H1 (cell line): ENCODE data around the gene PRDM10. TPM values are rescaled to one million over a fixed set of nuclear protein-coding genes. Genes with fewer than 3 reads are reported as not detected.

Source experiments
- CHD7 ChIP-seq: fragments of 300-600 bp; sonication (generic); IDR thresholded peaks from 2 replicates; pipeline ENCODE4 v1.7.1; 2012; ENCODE audit warnings: low read length, moderate library complexity, mild to moderate bottlenecking, inconsistent platforms; ENCODE audit not compliant: insufficient replicate concordance
- CREB1 ChIP-seq: IDR thresholded peaks from 2 replicates; pipeline ENCODE4 v1.6.1; 2012; ENCODE audit warnings: inconsistent platforms
- EP300 ChIP-seq, 2 experiments: IDR thresholded peaks; 1 replicate in 1 of 2; 2 replicates in 1 of 2; pipeline ENCODE4 v1.6.1; 2011 to 2012; ENCODE audit warnings: low read depth in 2 of 2, low read length in 2 of 2, mild to moderate bottlenecking in 2 of 2, borderline replicate concordance in 1 of 2, inconsistent platforms in 1 of 2, moderate library complexity in 1 of 2
- JUND ChIP-seq: IDR thresholded peaks from 2 replicates; pipeline ENCODE4 v1.6.1; 2011; ENCODE audit warnings: mild to moderate bottlenecking, improper control_type of control experiment, low read length
- MAX ChIP-seq: IDR thresholded peaks from 2 replicates; pipeline ENCODE4 v1.6.1; 2012; ENCODE audit warnings: inconsistent platforms
- POLR2AphosphoS5 ChIP-seq: IDR thresholded peaks from 2 replicates; pipeline ENCODE4 v1.6.1; 2011; ENCODE audit warnings: low read depth, low read length
- SP4 ChIP-seq: IDR thresholded peaks from 2 replicates; pipeline ENCODE4 v1.6.1; 2012; ENCODE audit warnings: low read length, inconsistent platforms
- TAF1 ChIP-seq: IDR thresholded peaks from 2 replicates; pipeline ENCODE4 v1.6.1; 2011; ENCODE audit warnings: mild to moderate bottlenecking, low read depth, low read length
- USF2 ChIP-seq: IDR thresholded peaks from 2 replicates; pipeline ENCODE4 v1.6.1; 2011; ENCODE audit warnings: low read length, improper control_type of control experiment
- YY1 ChIP-seq: IDR thresholded peaks from 2 replicates; pipeline ENCODE4 v1.6.1; 2011; ENCODE audit warnings: low read depth, mild to moderate bottlenecking, low read length
- ZNF274 ChIP-seq: IDR thresholded peaks from 2 replicates; pipeline ENCODE4 v1.7.0; 2012; ENCODE audit warnings: low read length, borderline replicate concordance; ENCODE audit errors: extremely low read depth
- polyA plus RNA-seq, 7 experiments: library from polyadenylated mRNA; depleted of rRNA in 3 of 7; stranded (reverse) in 5 of 7; unstranded in 2 of 7; fragments of >200 nt in 5 of 7; fragments of 200-250 nt in 2 of 7; gene quantifications; 1 replicate in 5 of 7; 2 replicates in 1 of 7; 4 replicates in 1 of 7; pipeline versions ENCODE4 v1.2.1 to v1.2.3, GENCODE V29; 2011 to 2013; ENCODE audit warnings: missing spikeins in 2 of 7, mixed read lengths in 2 of 7
- total RNA-seq: library from RNA; stranded (reverse); fragmentation: NEBNext Ultra II Directional; extraction: Animal tissue kit (Norgen Biotek cat#: 25700); gene quantifications from 2 replicates; pipeline ENCODE4 v1.2.1, GENCODE V29; 2021

Gene PRDM10
- total and polyA plus RNA-seq, 2 of the 8 experiments (the other 6 are each of a cell fraction or from before 2014, with no cell fraction given) = 15.5 to 19.2 TPM

GRCh38 chr11:130002352-130002845, at the start of gene PRDM10 (continued):
- no peak for TF ChIP-seq CHD7
- TF ChIP-seq POLR2AphosphoS5 = peak; percentile 93
- no peak; the same call in 1 of the 2 replicates for TF ChIP-seq CREB1
- no peak for TF ChIP-seq ZNF274
- TF ChIP-seq JUND = peak; percentile 85
- peak; percentile 87 for TF ChIP-seq TAF1
- TF ChIP-seq YY1 = peak; percentile 95
- no peak for TF ChIP-seq SP4
- peak; percentile 8; the same call in 1 of the 2 replicates for TF ChIP-seq MAX
- TF ChIP-seq USF2 = no peak
- TF ChIP-seq EP300 (IDR thresholded peaks at IDR 0.05; ENCODE audit: borderline replicate concordance in 1 of 2, low read depth in 2 of 2, low read length in 2 of 2) = peak in 1 of 2 experiments; percentile 78; a peak in 2 of 3 replicates
